ENCODE data around the gene LUC7L2. TPM values are rescaled to one million over a fixed set of nuclear protein-coding genes. Genes with fewer than 3 reads are reported as not detected.
A peak's percentile ranks its signal among the peaks of the same experiment; 100 is the strongest.

The LUC7L2 gene
- total and polyA plus RNA-seq, 2 of the 8 experiments (the other 6 are each of a cell fraction or from before 2014, with no cell fraction given), result 22.9 to 67.8 TPM

- Histone ChIP-seq H3K4ac (replicated peaks; ENCODE audit: insufficient read length, low read depth, low read length) (no peak overlapping the region), H3K56ac (replicated peaks; ENCODE audit: insufficient read length, low read depth, low read length) (no peak overlapping the region), H3K23ac (ENCODE audit: insufficient read length) (no peak overlapping the region), H3K27me3 (replicated peaks in 1 of 4; ENCODE audit: control insufficient read depth in 3 of 4, extremely low read depth in 1 of 4, insufficient read depth in 3 of 4, low read length in 3 of 4) (no peaks in the 10 kb centered on the region), H2BK12ac (ENCODE audit: low read depth, low read length) (no peak overlapping the region), H2AK5ac (ENCODE audit: low read depth, low read length) (no peak overlapping the region), H3K9me3 (ENCODE audit: insufficient read depth in 2 of 2, low read depth in 1 of 2, low read length in 1 of 2) (no peaks in the 10 kb centered on the region), H3K4me2 (ENCODE audit: insufficient read depth in 1 of 2, low read depth in 2 of 2, low read length in 2 of 2) (no peak overlapping the region), H2BK20ac (ENCODE audit: low read length) (no peak overlapping the region), H2AFZ (ENCODE audit: low read length) (no peak overlapping the region), H2BK15ac (ENCODE audit: low read length) (no peak overlapping the region), H2BK5ac (ENCODE audit: low read depth, low read length) (peak overlapping the region; percentile 53), H3K18ac (ENCODE audit: extremely low read depth, low read length) (no peak overlapping the region), H3K14ac (ENCODE audit: insufficient read length) (no peak overlapping the region), H4K5ac (ENCODE audit: insufficient read length, low read depth, low read length) (no peak overlapping the region), H4K91ac (replicated peaks; ENCODE audit: insufficient read length, low read length) (no peak overlapping the region), H2BK120ac (replicated peaks; ENCODE audit: low read depth, low read length) (no peak overlapping the region), H3K36me3 (ENCODE audit: control insufficient read depth in 2 of 4, insufficient read depth in 4 of 4, low read length in 3 of 4) (no peaks in the 10 kb centered on the region), H3K79me2 (ENCODE audit: control insufficient read depth in 1 of 2, insufficient read depth in 2 of 2, low read length in 2 of 2) (no peaks in the 10 kb centered on the region), H3K4me3 (ENCODE audit: extremely low read depth in 1 of 4, insufficient read depth in 2 of 4, low read depth in 3 of 4, low read length in 4 of 4) (no peak overlapping the region), H3K9ac (replicated peaks in 1 of 4; ENCODE audit: extremely low read depth in 1 of 4, low read depth in 3 of 4, low read length in 3 of 4) (no peak overlapping the region; a peak in 1 of 7 replicates), H3K4me1 (replicated peaks in 1 of 4; ENCODE audit: control insufficient read depth in 3 of 4, insufficient read depth in 4 of 4, low read length in 3 of 4) (no peaks in the 10 kb centered on the region), H3K23me2 (ENCODE audit: low read depth, low read length) (no peaks in the 10 kb centered on the region), H3K27ac (ENCODE audit: low read depth, low read length) (no peak overlapping the region), H4K8ac (ENCODE audit: extremely low read depth, insufficient read depth, low read length) (no peak overlapping the region), H4K20me1 (replicated peaks in 1 of 2; ENCODE audit: control insufficient read depth in 1 of 2, insufficient read depth in 2 of 2, low read length in 2 of 2) (peaks cover 0 to 2% of the 10 kb centered on the region in 2 experiments), H3K79me1 (ENCODE audit: low read depth, low read length) (no peaks in the 10 kb centered on the region)
- ChIA-PET CTCF (ENCODE audit: partially characterized antibody) (interaction anchor here (1.0 to 1.3 kb wide), 2 partner anchors 9 to 66 kb away, joined by 4 to 5 read pairs; no protein-coding TSS in a partner anchor), POLR2A (ENCODE audit: partially characterized antibody) (interaction anchor here (0.7 kb wide), 1 partner anchor 14 kb away, joined by 3 read pairs; no protein-coding TSS in a partner anchor)
- WGBS, 2 experiments (ENCODE audit: extremely low coverage in 1 of 2, insufficient coverage in 1 of 2, insufficient read length in 1 of 2, insufficient replicate concordance in 2 of 2, low coverage in 1 of 2, low lambda C conversion rate in 2 of 2, missing lambda C conversion rate in 1 of 2), result 98% methylated on average over 7 of the region's 7 CpGs; no CpG with 5 or more reads in 1 of the 2 experiments
- DNase-seq (ENCODE audit: low read depth in 1 of 2, low spot score in 2 of 2) (no peak), FAIRE-seq (no peak)
- no peak for TF ChIP-seq RAD21 (IDR thresholded peaks at IDR 0.05 in 1 of 2, conservative IDR thresholded peaks at IDR 0.05 in 1 of 2; ENCODE audit: low read depth in 2 of 2, low read length in 2 of 2)
- TF ChIP-seq JUND (IDR thresholded peaks at IDR 0.05; ENCODE audit: low read length), result no peak
- TF ChIP-seq TAF7 (optimal IDR thresholded peaks at IDR 0.05; ENCODE audit: borderline replicate concordance, low read depth, low read length), result no peak
- TF ChIP-seq KDM1A (IDR thresholded peaks at IDR 0.05; ENCODE audit: borderline replicate concordance, low read length), result no peak
- no peak for TF ChIP-seq EGR1 (IDR thresholded peaks at IDR 0.05; ENCODE audit: borderline replicate concordance, low read depth, low read length)
- TF ChIP-seq TEAD4 (IDR thresholded peaks at IDR 0.05; ENCODE audit: low read depth, low read length), result no peak
- TF ChIP-seq EP300 (IDR thresholded peaks at IDR 0.05; ENCODE audit: borderline replicate concordance in 1 of 2, low read depth in 2 of 2, low read length in 2 of 2), result no peak
- no peak for TF ChIP-seq KDM4A (IDR thresholded peaks at IDR 0.05; ENCODE audit: low read depth, low read length, severe bottlenecking)
- no peak for TF ChIP-seq SIX5 (IDR thresholded peaks at IDR 0.05; ENCODE audit: low read depth, low read length)
- no peak for TF ChIP-seq SP4 (IDR thresholded peaks at IDR 0.05; ENCODE audit: low read length)
- TF ChIP-seq CTBP2 (IDR thresholded peaks at IDR 0.05; ENCODE audit: borderline replicate concordance, insufficient read depth, insufficient read length, low read length), result no peak
- TF ChIP-seq SUZ12 (IDR thresholded peaks at IDR 0.05; ENCODE audit: low read length), result no peak
- TF ChIP-seq TAF1 (IDR thresholded peaks at IDR 0.05; ENCODE audit: low read depth, low read length), result no peak
Observed at GRCh38 chr7:139439375-139439774, 79.7 kb downstream of the LUC7L2 start.

Measured in H1 (cell line).